Tibial nerve (tissue), 4 donors: ENCODE results near the gene MAML3. TPM values are rescaled to one million over a fixed set of nuclear protein-coding genes. Genes with fewer than 3 reads are reported as not detected.

Source experiments
- DNase-seq, 2 donors: peaks; one replicate each; pipeline ENCODE4 v3.0.0-alpha.2; 2019; ENCODE audit warnings: low spot score in 2 of 2
- H3K27ac ChIP-seq, 4 donors: fragments of 200-600 bp; sonication (generic) in 3 of 4; one replicate each; pipeline ENCODE4 v1.5.1; 2017 to 2019; ENCODE audit warnings: mild to moderate bottlenecking in 1 of 4
- H3K27me3 ChIP-seq, 2 donors: fragments of 200-600 bp; sonication (generic) in 1 of 2; one replicate each; pipeline versions ENCODE4 v1.5.1 to v1.6.0; 2017 to 2019
- H3K36me3 ChIP-seq, 3 donors: fragments of 200-600 bp; sonication (generic); one replicate each; pipeline ENCODE4 v1.5.1; 2018 to 2019
- H3K4me1 ChIP-seq, 4 donors: fragments of 200-600 bp; sonication (generic) in 3 of 4; one replicate each; pipeline ENCODE4 v1.5.1; 2017 to 2019
- H3K4me3 ChIP-seq, 4 donors: fragments of 200-600 bp; sonication (generic) in 3 of 4; one replicate each; pipeline ENCODE4 v1.5.1; 2017 to 2019; ENCODE audit warnings: mild to moderate bottlenecking in 1 of 4, moderate library complexity in 1 of 4
- H3K9me3 ChIP-seq, 4 donors: fragments of 200-600 bp; sonication (generic) in 3 of 4; one replicate each; pipeline ENCODE4 v1.5.1; 2017 to 2019
- CTCF ChIP-seq, 5 experiments: fragments of 200-600 bp in 3 of 5; fragments of 450-650 bp in 2 of 5; sonication (generic) in 3 of 5; IDR thresholded peaks; one replicate each; pipeline ENCODE4 v1.5.1; 2016 to 2019; ENCODE audit warnings: antibody characterized with exemption in 5 of 5, mild to moderate bottlenecking in 3 of 5, moderate library complexity in 2 of 5
- EP300 ChIP-seq, 2 donors: sonication (generic); formaldehyde crosslinking; IDR thresholded peaks; one replicate each; pipeline ENCODE4 v1.6.1; 2017; ENCODE audit warnings: antibody characterized with exemption in 2 of 2, mild to moderate bottlenecking in 1 of 2
- POLR2A ChIP-seq, 2 donors: fragments of 450-650 bp; IDR thresholded peaks; one replicate each; pipeline ENCODE4 v1.6.1; 2017; ENCODE audit warnings: antibody characterized with exemption in 2 of 2, mild to moderate bottlenecking in 2 of 2, moderate library complexity in 2 of 2
- whole genome bisulfite sequencing, 2 donors: methylation state at CpG; one replicate each; pipeline ENCODE4 v1.1.5; 2018; 5-methylcytosine and 5-hydroxymethylcytosine counted together
- total RNA-seq, 4 donors: library from RNA; depleted of rRNA; stranded (reverse); fragments of >200 nt; gene quantifications; one replicate each; pipeline ENCODE4 v1.1.0, GENCODE V29; 2016

The MAML3 gene
- total RNA-seq, 4 donors from 2014 or later, result 8.6 to 10.5 (median 9.4) TPM

GRCh38 chr4:140068271-140068670 is 85.7 kb downstream of the MAML3 start:
- Histone ChIP-seq H3K4me3 (no peak overlapping the region), H3K36me3 (no peaks in the 10 kb centered on the region), H3K4me1 (peaks cover 0 to 27% (median 13%) of the 10 kb centered on the region in 4 donors), H3K27ac (no peak overlapping the region), H3K27me3 (no peaks in the 10 kb centered on the region), H3K9me3 (no peaks in the 10 kb centered on the region)
- no peak for DNase-seq
- WGBS, 2 donors, result 87 to 95% methylated on average over 2 of the region's 2 CpGs
- TF ChIP-seq EP300 (IDR thresholded peaks at IDR 0.05) (no peak), POLR2A (IDR thresholded peaks at IDR 0.05) (no peak), CTCF (IDR thresholded peaks at IDR 0.05) (no peak)

- 51 to 79% methylated on average over 3 of the region's 3 CpGs for WGBS, 2 donors
- H3K27ac ChIP-seq, result no peak overlapping the region
- no peak overlapping the region for H3K4me3 ChIP-seq
- H3K9me3 ChIP-seq, result no peaks in the 10 kb centered on the region
- H3K4me1 ChIP-seq, result peaks cover 0 to 25% (median 12%) of the 10 kb centered on the region in 4 donors
- H3K36me3 ChIP-seq, result no peaks in the 10 kb centered on the region
- TF ChIP-seq POLR2A (IDR thresholded peaks at IDR 0.05) (no peak), EP300 (IDR thresholded peaks at IDR 0.05) (no peak), CTCF (IDR thresholded peaks at IDR 0.05) (no peak)
- H3K27me3 ChIP-seq, result no peaks in the 10 kb centered on the region
- DNase-seq, result no peak
Observed at GRCh38 chr4:140066031-140066930, 87.7 kb downstream of the MAML3 start.

GRCh38 chr4:140065393-140065792 is 88.6 kb downstream of the MAML3 start:
- DNase-seq, result no peak
- peaks cover 0 to 23% (median 10%) of the 10 kb centered on the region in 4 donors for H3K4me1 ChIP-seq
- TF ChIP-seq CTCF (IDR thresholded peaks at IDR 0.05) (no peak), POLR2A (IDR thresholded peaks at IDR 0.05) (no peak), EP300 (IDR thresholded peaks at IDR 0.05) (no peak)
- H3K27me3 ChIP-seq, result no peaks in the 10 kb centered on the region
- H3K4me3 ChIP-seq, result no peak overlapping the region
- no peaks in the 10 kb centered on the region for H3K9me3 ChIP-seq
- no peaks in the 10 kb centered on the region for H3K36me3 ChIP-seq
- 68 to 69% methylated on average over 2 of the region's 2 CpGs for WGBS, 2 donors
- H3K27ac ChIP-seq, result no peak overlapping the region

- Histone ChIP-seq H3K36me3 (no peaks in the 10 kb centered on the region), H3K27ac (peak overlapping the region in 1 of 4 donors; percentile 70), H3K27me3 (no peaks in the 10 kb centered on the region), H3K4me3 (no peak overlapping the region), H3K4me1 (peaks cover 0 to 28% (median 7%) of the 10 kb centered on the region in 4 donors), H3K9me3 (no peaks in the 10 kb centered on the region)
- no peak for DNase-seq
- no peak for TF ChIP-seq CTCF (IDR thresholded peaks at IDR 0.05)
- no peak for TF ChIP-seq EP300 (IDR thresholded peaks at IDR 0.05)
- no peak for TF ChIP-seq POLR2A (IDR thresholded peaks at IDR 0.05)
- WGBS, 2 donors, result 93 to 95% methylated on average over 3 of the region's 3 CpGs
Observed at GRCh38 chr4:140061659-140062289, 92.2 kb downstream of the MAML3 start.

GRCh38 chr4:140061194-140061593 is 92.8 kb downstream of the MAML3 start:
- no peak overlapping the region for H3K4me3 ChIP-seq
- no peaks in the 10 kb centered on the region for H3K27me3 ChIP-seq
- no peak for DNase-seq
- peak overlapping the region in 2 of 4 donors; percentile 17 to 70 for H3K27ac ChIP-seq
- H3K9me3 ChIP-seq, result no peaks in the 10 kb centered on the region
- peaks cover 0 to 28% (median 7%) of the 10 kb centered on the region in 4 donors for H3K4me1 ChIP-seq
- 41 to 43% methylated on average over 4 of the region's 4 CpGs for WGBS, 2 donors
- H3K36me3 ChIP-seq, result no peaks in the 10 kb centered on the region
- TF ChIP-seq EP300 (IDR thresholded peaks at IDR 0.05), result peak in 1 of 2 donors; percentile 29
- no peak for TF ChIP-seq CTCF (IDR thresholded peaks at IDR 0.05)
